GM21528 (cell line): ENCODE results near the gene MYO1C.
"Not testable (repeated sequence)": the region's sequence is repeated elsewhere in the genome, so short reads cannot be mapped to it uniquely, and the experiment has no call there.

Source experiments
- ATAC-seq: cut with Tn5 transposase; IDR thresholded peaks from one replicate; pipeline ENCODE4 v1.9.1; 2021; ENCODE audit warnings: mild to moderate bottlenecking, moderate library complexity; ENCODE audit not compliant: unreplicated experiment, low FRiP score

MYO1C gene

GRCh38 chr17:1492249-1493206, at the start of gene MYO1C:
Gene MYO1C, minus strand, starts transcription at chr17:1492686. Its CDS starts 199 bp downstream, at chr17:1492487.
- no peak for ATAC-seq

- no peak for ATAC-seq
These were observed 49.0 kb upstream of the MYO1C start for GRCh38 chr17:1541367-1541904.

- ATAC-seq: no peak
These were observed 47.3 kb upstream of the MYO1C start for GRCh38 chr17:1539811-1540210.

- ATAC-seq: no peak
These were observed 43.3 kb upstream of the MYO1C start for GRCh38 chr17:1535737-1536136.

- ATAC-seq: no peak
These were observed 41.3 kb upstream of the MYO1C start for GRCh38 chr17:1533661-1534325.

GRCh38 chr17:1532836-1533602, 40.5 kb upstream of the MYO1C start:
- ATAC-seq: no peak

- ATAC-seq: no peak
These were observed 37.4 kb upstream of the MYO1C start for GRCh38 chr17:1529863-1530262.

- not testable (repeated sequence) for ATAC-seq
These were observed 34.4 kb upstream of the MYO1C start for GRCh38 chr17:1526876-1527275.

GRCh38 chr17:1522626-1523025, 30.1 kb upstream of the MYO1C start:
- no peak for ATAC-seq

GRCh38 chr17:1521086-1521640, 28.7 kb upstream of the MYO1C start:
- ATAC-seq: no peak

- ATAC-seq: no peak
These were observed 27.2 kb upstream of the MYO1C start for GRCh38 chr17:1519678-1520077.

- ATAC-seq: no peak
These were observed 25.9 kb upstream of the MYO1C start for GRCh38 chr17:1518410-1518809.

- ATAC-seq: peak; percentile 77
These were observed 24.1 kb upstream of the MYO1C start, which contains the start of gene INPP5K for GRCh38 chr17:1516388-1517161. Gene INPP5K, minus strand, starts transcription at chr17:1516612. Its CDS starts 113 bp downstream, at chr17:1516499.

- ATAC-seq: no peak
These were observed 23.3 kb upstream of the MYO1C start for GRCh38 chr17:1515640-1516387.

GRCh38 chr17:1512351-1512750, 19.9 kb upstream of the MYO1C start:
- no peak for ATAC-seq

GRCh38 chr17:1511756-1512321, 19.4 kb upstream of the MYO1C start:
- no peak for ATAC-seq

GRCh38 chr17:1511290-1511689, 18.8 kb upstream of the MYO1C start:
- ATAC-seq: no peak

GRCh38 chr17:1509290-1509881, 16.9 kb upstream of the MYO1C start:
- no peak for ATAC-seq
